GM12878 (cell line): ENCODE results near the gene FHOD3. TPM values are rescaled to one million over a fixed set of nuclear protein-coding genes. Genes with fewer than 3 reads are reported as not detected.

Experiments
- ATAC-seq: fragments of 200-7000 bp; cut with Tn5 transposase; 3 replicates; pipeline ENCODE4 v1.9.1; 2020; ENCODE audit warnings: mild to moderate bottlenecking, moderate library complexity
- BruUV-seq: library from RNA; stranded (reverse); fragments of 400-500 nt; replicated peaks from 2 replicates; lab custom pipeline; 2021; lab: Mats Ljungman, UMichigan
- CTCF ChIA-PET: fragments of 300-600 bp; sonication (Branson Sonifier 250); formaldehyde crosslinking; extraction: SDS; loops from one replicate; lab custom pipeline; 2021; ENCODE audit warnings: inconsistent platforms; lab: Yijun Ruan, JAX
- POLR2A ChIA-PET: fragments of 350-600 bp; formaldehyde crosslinking; extraction: SDS; loops from one replicate; lab custom pipeline; 2021; ENCODE audit warnings: inconsistent platforms; lab: Charles Lee
- RAD21 ChIA-PET: fragments of 300-600 bp; sonication (Branson Sonifier 250); formaldehyde crosslinking; loops from one replicate; lab custom pipeline; 2023; ENCODE audit warnings: antibody characterized with exemption; ENCODE audit not compliant: unreplicated experiment; lab: Charles Lee
- SMC1A ChIA-PET: fragments of 300-600 bp; sonication (Branson Sonifier 250); formaldehyde crosslinking; loops from one replicate; lab custom pipeline; 2023; ENCODE audit not compliant: unreplicated experiment, uncharacterized antibody; lab: Charles Lee
- DNase-seq: peaks from one replicate; pipeline ENCODE4 v3.0.0-alpha.2; 2011; ENCODE audit warnings: low read depth, low spot score
- FAIRE-seq: peaks from 3 replicates; lab custom pipeline; 2011; peaks lifted over from hg19 to GRCh38; lab: Jason Lieb, UNC
- H2AFZ ChIP-seq: 2 replicates; pipeline ENCODE4 v1.6.0; 2011; ENCODE audit warnings: low read depth, low read length, control low read depth; ENCODE audit not compliant: control insufficient read depth
- H3K27ac ChIP-seq: 2 replicates; pipeline ENCODE4 v1.5.1; 2011; ENCODE audit warnings: control low read depth; ENCODE audit not compliant: control insufficient read depth, insufficient read depth
- H3K27me3 ChIP-seq, 2 experiments: replicated peaks in 1 of 2; 2 replicates each; pipeline versions ENCODE4 v1.6.0 to v1.6.1; 2011; ENCODE audit warnings: low read length in 1 of 2; ENCODE audit not compliant: control insufficient read depth in 2 of 2, insufficient read depth in 2 of 2
- H3K36me3 ChIP-seq, 2 experiments: 2 replicates each; pipeline ENCODE4 v1.5.1; 2011; ENCODE audit warnings: low read length in 1 of 2; ENCODE audit not compliant: control insufficient read depth in 2 of 2, insufficient read depth in 2 of 2
- H3K4me1 ChIP-seq: 2 replicates; pipeline ENCODE4 v1.6.1; 2011; ENCODE audit warnings: mild to moderate bottlenecking, low read length, moderate library complexity, mixed read lengths; ENCODE audit not compliant: control insufficient read depth, insufficient read depth
- H3K4me2 ChIP-seq: 2 replicates; pipeline ENCODE4 v1.6.0; 2011; ENCODE audit warnings: control low read depth; ENCODE audit not compliant: control insufficient read depth, insufficient read depth
- H3K4me3 ChIP-seq: fragments of 200-600 bp; sonication (generic); 2 replicates; pipeline ENCODE4 v1.5.1; 2016
- H3K79me2 ChIP-seq: 2 replicates; pipeline ENCODE4 v1.6.0; 2011; ENCODE audit warnings: low read length; ENCODE audit not compliant: control insufficient read depth, insufficient read depth
- H3K9ac ChIP-seq: 2 replicates; pipeline ENCODE4 v1.8.0; 2011; ENCODE audit warnings: low read length, control low read depth, mixed read lengths; ENCODE audit not compliant: control insufficient read depth, insufficient read depth
- H3K9me3 ChIP-seq: replicated peaks from 3 replicates; pipeline ENCODE4 v1.5.1; 2011; ENCODE audit warnings: mild to moderate bottlenecking, low read length; ENCODE audit not compliant: control insufficient read depth, insufficient read depth
- H4K20me1 ChIP-seq: 2 replicates; pipeline ENCODE4 v1.6.0; 2011; ENCODE audit not compliant: control insufficient read depth, insufficient read depth
- EGR1 ChIP-seq, 2 experiments: IDR thresholded peaks; 1 replicate in 1 of 2; 2 replicates in 1 of 2; pipeline ENCODE4 v1.6.1; 2011 to 2012; ENCODE audit warnings: low read depth in 2 of 2, low read length in 2 of 2, borderline replicate concordance in 1 of 2, mild to moderate bottlenecking in 1 of 2, moderate library complexity in 1 of 2
- MEF2A ChIP-seq: IDR thresholded peaks from 2 replicates; pipeline ENCODE4 v1.6.1; 2011; ENCODE audit warnings: low read depth, mild to moderate bottlenecking, low read length, moderate library complexity; ENCODE audit not compliant: insufficient read depth
- NRF1 ChIP-seq: conservative IDR thresholded peaks from 2 replicates; pipeline ENCODE4 v1.6.1; 2011; ENCODE audit warnings: mild to moderate bottlenecking, low read depth, low read length, improper control_type of control experiment
- POLR2AphosphoS2 ChIP-seq: IDR thresholded peaks from 2 replicates; pipeline ENCODE4 v1.6.1; 2011; ENCODE audit warnings: low read depth, mild to moderate bottlenecking, low read length, improper control_type of control experiment, moderate library complexity
- POU2F2 ChIP-seq: IDR thresholded peaks from 3 replicates; pipeline ENCODE4 v1.6.1; 2011; ENCODE audit warnings: low read depth, mild to moderate bottlenecking, low read length, borderline replicate concordance
- RB1 ChIP-seq: fragments of 450-650 bp; formaldehyde crosslinking; IDR thresholded peaks from 2 replicates; pipeline ENCODE4 v1.6.1; 2017; ENCODE audit warnings: mild to moderate bottlenecking, borderline replicate concordance
- SIX5 ChIP-seq: IDR thresholded peaks from 2 replicates; pipeline ENCODE4 v1.6.1; 2011; ENCODE audit warnings: mild to moderate bottlenecking, low read depth, low read length, moderate library complexity; ENCODE audit not compliant: severe bottlenecking
- SREBF1 ChIP-seq: IDR thresholded peaks from 2 replicates; pipeline ENCODE4 v1.6.1; 2012; ENCODE audit warnings: mild to moderate bottlenecking, low read length
- SREBF2 ChIP-seq: IDR thresholded peaks from 2 replicates; pipeline ENCODE4 v1.6.1; 2012; ENCODE audit warnings: mild to moderate bottlenecking, low read length
- TARDBP ChIP-seq: IDR thresholded peaks from 2 replicates; pipeline ENCODE4 v1.6.1; 2016; ENCODE audit warnings: borderline replicate concordance
- ZZZ3 ChIP-seq: IDR thresholded peaks from 2 replicates; pipeline ENCODE4 v1.6.1; 2011; ENCODE audit warnings: low read depth; ENCODE audit not compliant: control insufficient read depth, insufficient read length
- WGBS: methylation state at CpG from one replicate; pipeline ENCODE4 v1.1.6; 2016; ENCODE audit warnings: low lambda C conversion rate; ENCODE audit not compliant: insufficient replicate concordance, insufficient coverage; ENCODE audit errors: missing lambda C conversion rate; 5-methylcytosine and 5-hydroxymethylcytosine counted together
- in situ Hi-C: fragments of 300-500 bp; cut with MboI; formaldehyde crosslinking; loops from 9 replicates; pipeline ENCODE4 v1.14.3; 2018; ENCODE audit warnings: mixed read lengths
- intact Hi-C: fragments of 100-400 bp; cut with micrococcal nuclease; formaldehyde crosslinking; loops from one replicate; pipeline ENCODE4 v1.14.2; 2022; ENCODE audit not compliant: unreplicated experiment
- polyA plus RNA-seq, 11 experiments: library from polyadenylated mRNA; depleted of rRNA in 4 of 11; unstranded in 6 of 11; stranded (reverse) in 5 of 11; fragments of >200 nt; fragmentation: Nextera tagmentation in 4 of 11; fragmentation: Illumina TruSeq in 1 of 11; extraction: Ambion mirVana in 4 of 11; extraction: Trizol in 1 of 11; gene quantifications; 1 replicate in 1 of 11; 2 replicates in 10 of 11; pipeline versions ENCODE4 v1.2.1 to v1.2.3, GENCODE V29; 2011 to 2016; ENCODE audit warnings: inconsistent platforms in 2 of 11, missing spikeins in 2 of 11, low read depth in 1 of 11
- total RNA-seq, 4 experiments: library from RNA; depleted of rRNA in 3 of 4; stranded (reverse); fragments of >200 nt in 3 of 4; fragmentation: Illumina TruSeq in 1 of 4; extraction: Trizol in 1 of 4; gene quantifications; 2 replicates each; pipeline versions ENCODE4 v1.2.1 to v1.2.3, GENCODE V29; 2013 to 2021
- TF ChIP-seq, protein P1 (sequence below): IDR thresholded peaks from 2 replicates; pipeline ENCODE4 v1.6.1; 2012; ENCODE audit warnings: low read depth, low read length, improper control_type of control experiment
- TF ChIP-seq, protein P2 (sequence below): fragments of 450-650 bp; IDR thresholded peaks from 2 replicates; pipeline ENCODE4 v1.6.1; 2018; ENCODE audit warnings: mild to moderate bottlenecking, low read depth, moderate library complexity; ENCODE audit not compliant: partially characterized antibody
- TF ChIP-seq, protein P3 (sequence below): fragments of 450-650 bp; IDR thresholded peaks from 2 replicates; pipeline ENCODE4 v1.6.1; 2018; ENCODE audit warnings: borderline replicate concordance, mild to moderate bottlenecking; ENCODE audit not compliant: partially characterized antibody
- TF ChIP-seq, protein P4 (sequence below): IDR thresholded peaks from 2 replicates; pipeline ENCODE4 v1.6.1; 2012; ENCODE audit warnings: low read depth, low read length, improper control_type of control experiment
- TF ChIP-seq, protein P5 (sequence below): IDR thresholded peaks from 2 replicates; pipeline ENCODE4 v1.6.1; 2012; ENCODE audit warnings: low read length, inconsistent platforms

The FHOD3 gene
- total and polyA plus RNA-seq, 10 of the 15 experiments (the other 5 are each of a cell fraction or from before 2014, with no cell fraction given): 0.77 to 26.7 (median 10.4) TPM

DNA sequence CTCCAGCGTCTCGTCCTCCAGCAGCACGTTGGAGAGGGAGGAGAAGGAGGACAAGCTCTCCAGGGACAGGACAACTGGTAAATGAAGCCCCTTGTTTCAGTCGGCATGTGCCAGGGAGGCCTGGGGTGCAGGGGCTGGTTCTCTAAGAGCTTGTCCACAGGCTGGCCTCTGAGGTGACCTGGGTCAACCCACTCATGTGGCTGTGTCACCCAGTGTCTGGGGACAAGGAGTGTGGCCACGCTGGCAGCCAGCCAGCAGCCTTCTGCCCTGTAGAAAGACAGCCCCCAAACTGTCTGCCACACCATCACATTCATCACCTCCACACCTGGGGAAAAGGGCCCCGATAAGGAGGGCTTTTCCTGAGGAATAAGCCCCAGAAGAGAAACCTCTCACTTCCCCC lies 411.8 kb downstream of the FHOD3 start:
- Histone ChIP-seq H3K9ac (no peak overlapping the region), H2AFZ (no peak overlapping the region), H3K79me2 (no peaks in the 10 kb centered on the region), H3K4me1 (no peaks in the 10 kb centered on the region), H3K9me3 (no peaks in the 10 kb centered on the region), H3K27me3 (no peaks in the 10 kb centered on the region), H3K27ac (no peak overlapping the region), H3K36me3 (no peaks in the 10 kb centered on the region), H3K4me3 (no peak overlapping the region), H3K4me2 (no peak overlapping the region), H4K20me1 (no peaks in the 10 kb centered on the region)
- CTCF ChIA-PET: no interaction called here
- RAD21 ChIA-PET: no interaction called here
- FAIRE-seq (no peak), DNase-seq (no peak), ATAC-seq (no peak; the same call in 2 of the 3 replicates)
- TF ChIP-seq POU2F2: no peak
- TF ChIP-seq SREBF1: no peak
- TF ChIP-seq POLR2AphosphoS2: no peak
- TF ChIP-seq TARDBP: no peak
- TF ChIP-seq, protein P1, sequence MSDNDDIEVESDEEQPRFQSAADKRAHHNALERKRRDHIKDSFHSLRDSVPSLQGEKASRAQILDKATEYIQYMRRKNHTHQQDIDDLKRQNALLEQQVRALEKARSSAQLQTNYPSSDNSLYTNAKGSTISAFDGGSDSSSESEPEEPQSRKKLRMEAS: no peak
- TF ChIP-seq ZZZ3: no peak
- TF ChIP-seq, protein P2, sequence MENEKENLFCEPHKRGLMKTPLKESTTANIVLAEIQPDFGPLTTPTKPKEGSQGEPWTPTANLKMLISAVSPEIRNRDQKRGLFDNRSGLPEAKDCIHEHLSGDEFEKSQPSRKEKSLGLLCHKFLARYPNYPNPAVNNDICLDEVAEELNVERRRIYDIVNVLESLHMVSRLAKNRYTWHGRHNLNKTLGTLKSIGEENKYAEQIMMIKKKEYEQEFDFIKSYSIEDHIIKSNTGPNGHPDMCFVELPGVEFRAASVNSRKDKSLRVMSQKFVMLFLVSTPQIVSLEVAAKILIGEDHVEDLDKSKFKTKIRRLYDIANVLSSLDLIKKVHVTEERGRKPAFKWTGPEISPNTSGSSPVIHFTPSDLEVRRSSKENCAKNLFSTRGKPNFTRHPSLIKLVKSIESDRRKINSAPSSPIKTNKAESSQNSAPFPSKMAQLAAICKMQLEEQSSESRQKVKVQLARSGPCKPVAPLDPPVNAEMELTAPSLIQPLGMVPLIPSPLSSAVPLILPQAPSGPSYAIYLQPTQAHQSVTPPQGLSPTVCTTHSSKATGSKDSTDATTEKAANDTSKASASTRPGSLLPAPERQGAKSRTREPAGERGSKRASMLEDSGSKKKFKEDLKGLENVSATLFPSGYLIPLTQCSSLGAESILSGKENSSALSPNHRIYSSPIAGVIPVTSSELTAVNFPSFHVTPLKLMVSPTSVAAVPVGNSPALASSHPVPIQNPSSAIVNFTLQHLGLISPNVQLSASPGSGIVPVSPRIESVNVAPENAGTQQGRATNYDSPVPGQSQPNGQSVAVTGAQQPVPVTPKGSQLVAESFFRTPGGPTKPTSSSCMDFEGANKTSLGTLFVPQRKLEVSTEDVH: no peak
- TF ChIP-seq NRF1: no peak
- TF ChIP-seq, protein P3, sequence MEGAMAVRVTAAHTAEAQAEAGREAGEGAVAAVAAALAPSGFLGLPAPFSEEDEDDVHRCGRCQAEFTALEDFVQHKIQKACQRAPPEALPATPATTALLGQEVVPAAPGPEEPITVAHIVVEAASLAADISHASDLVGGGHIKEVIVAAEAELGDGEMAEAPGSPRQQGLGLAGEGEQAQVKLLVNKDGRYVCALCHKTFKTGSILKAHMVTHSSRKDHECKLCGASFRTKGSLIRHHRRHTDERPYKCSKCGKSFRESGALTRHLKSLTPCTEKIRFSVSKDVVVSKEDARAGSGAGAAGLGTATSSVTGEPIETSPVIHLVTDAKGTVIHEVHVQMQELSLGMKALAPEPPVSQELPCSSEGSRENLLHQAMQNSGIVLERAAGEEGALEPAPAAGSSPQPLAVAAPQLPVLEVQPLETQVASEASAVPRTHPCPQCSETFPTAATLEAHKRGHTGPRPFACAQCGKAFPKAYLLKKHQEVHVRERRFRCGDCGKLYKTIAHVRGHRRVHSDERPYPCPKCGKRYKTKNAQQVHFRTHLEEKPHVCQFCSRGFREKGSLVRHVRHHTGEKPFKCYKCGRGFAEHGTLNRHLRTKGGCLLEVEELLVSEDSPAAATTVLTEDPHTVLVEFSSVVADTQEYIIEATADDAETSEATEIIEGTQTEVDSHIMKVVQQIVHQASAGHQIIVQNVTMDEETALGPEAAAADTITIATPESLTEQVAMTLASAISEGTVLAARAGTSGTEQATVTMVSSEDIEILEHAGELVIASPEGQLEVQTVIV: no peak
- TF ChIP-seq MEF2A: no peak
- TF ChIP-seq EGR1 (IDR thresholded peaks at IDR 0.05; ENCODE audit: borderline replicate concordance in 1 of 2, low read depth in 2 of 2, low read length in 2 of 2): no peak
- TF ChIP-seq, protein P4, sequence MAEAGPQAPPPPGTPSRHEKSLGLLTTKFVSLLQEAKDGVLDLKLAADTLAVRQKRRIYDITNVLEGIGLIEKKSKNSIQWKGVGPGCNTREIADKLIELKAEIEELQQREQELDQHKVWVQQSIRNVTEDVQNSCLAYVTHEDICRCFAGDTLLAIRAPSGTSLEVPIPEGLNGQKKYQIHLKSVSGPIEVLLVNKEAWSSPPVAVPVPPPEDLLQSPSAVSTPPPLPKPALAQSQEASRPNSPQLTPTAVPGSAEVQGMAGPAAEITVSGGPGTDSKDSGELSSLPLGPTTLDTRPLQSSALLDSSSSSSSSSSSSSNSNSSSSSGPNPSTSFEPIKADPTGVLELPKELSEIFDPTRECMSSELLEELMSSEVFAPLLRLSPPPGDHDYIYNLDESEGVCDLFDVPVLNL: no peak
- TF ChIP-seq, protein P5, sequence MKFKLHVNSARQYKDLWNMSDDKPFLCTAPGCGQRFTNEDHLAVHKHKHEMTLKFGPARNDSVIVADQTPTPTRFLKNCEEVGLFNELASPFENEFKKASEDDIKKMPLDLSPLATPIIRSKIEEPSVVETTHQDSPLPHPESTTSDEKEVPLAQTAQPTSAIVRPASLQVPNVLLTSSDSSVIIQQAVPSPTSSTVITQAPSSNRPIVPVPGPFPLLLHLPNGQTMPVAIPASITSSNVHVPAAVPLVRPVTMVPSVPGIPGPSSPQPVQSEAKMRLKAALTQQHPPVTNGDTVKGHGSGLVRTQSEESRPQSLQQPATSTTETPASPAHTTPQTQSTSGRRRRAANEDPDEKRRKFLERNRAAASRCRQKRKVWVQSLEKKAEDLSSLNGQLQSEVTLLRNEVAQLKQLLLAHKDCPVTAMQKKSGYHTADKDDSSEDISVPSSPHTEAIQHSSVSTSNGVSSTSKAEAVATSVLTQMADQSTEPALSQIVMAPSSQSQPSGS: no peak
- no peak for TF ChIP-seq SREBF2
- no peak for TF ChIP-seq RB1
- no peak for TF ChIP-seq SIX5
- in situ Hi-C loops: no loop called here
- intact Hi-C loops: no loop called here
- SMC1A ChIA-PET: no interaction called here
- WGBS: 55% methylated on average over 6 of the region's 6 CpGs
- POLR2A ChIA-PET: no interaction called here
- no TSS peak for BruUV-seq
